Skeletal muscle tissue (tissue), 4 donors: ENCODE measurements around the gene SYNE1. TPM values are rescaled to one million over a fixed set of nuclear protein-coding genes. Genes with fewer than 3 reads are reported as not detected.

ENCODE experiments used
- H3K27ac ChIP-seq: one replicate; pipeline ENCODE4 v1.7.0; 2013; ENCODE audit warnings: mild to moderate bottlenecking, low read depth, low read length, inconsistent platforms
- H3K27me3 ChIP-seq, 3 donors: one replicate each; pipeline ENCODE4 v1.7.0; 2013; ENCODE audit warnings: low read length in 3 of 3; ENCODE audit not compliant: control insufficient read depth in 3 of 3, insufficient read depth in 3 of 3
- H3K36me3 ChIP-seq, 3 donors: one replicate each; pipeline ENCODE4 v1.7.0; 2013; ENCODE audit warnings: low read length in 3 of 3; ENCODE audit not compliant: control insufficient read depth in 3 of 3, insufficient read depth in 3 of 3
- H3K4me1 ChIP-seq, 3 donors: one replicate each; pipeline ENCODE4 v1.7.0; 2013; ENCODE audit warnings: low read length in 3 of 3, mild to moderate bottlenecking in 3 of 3; ENCODE audit not compliant: control insufficient read depth in 3 of 3, insufficient read depth in 3 of 3
- H3K4me3 ChIP-seq, 3 donors: one replicate each; pipeline ENCODE4 v1.7.0; 2013; ENCODE audit warnings: low read length in 3 of 3
- H3K9ac ChIP-seq, 3 donors: one replicate each; pipeline ENCODE4 v1.7.0; 2013; ENCODE audit warnings: low read length in 3 of 3, mild to moderate bottlenecking in 3 of 3, moderate library complexity in 2 of 3, low read depth in 1 of 3
- H3K9me3 ChIP-seq, 3 donors: one replicate each; pipeline ENCODE4 v1.7.0; 2013; ENCODE audit warnings: low read length in 3 of 3; ENCODE audit not compliant: control insufficient read depth in 3 of 3
- total RNA-seq: library from RNA; depleted of rRNA; stranded (reverse); fragments of >200 nt; gene quantifications from one replicate; pipeline ENCODE4 v1.2.3, GENCODE V29; 2014
- donor health status: Osteomylitis.

Gene SYNE1
- total RNA-seq, 1 donor from 2014 or later: 195 TPM

- Histone ChIP-seq H3K4me3 (no peak overlapping the region), H3K36me3 (peaks cover 31 to 47% (median 45%) of the 10 kb centered on the region in 3 donors), H3K9ac (no peak overlapping the region), H3K27ac (no peak overlapping the region), H3K9me3 (no peaks in the 10 kb centered on the region), H3K4me1 (no peaks in the 10 kb centered on the region), H3K27me3 (no peaks in the 10 kb centered on the region)
Observed at GRCh38 chr6:152206072-152206818, 430.9 kb downstream of the SYNE1 start.

GRCh38 chr6:152204591-152204990 lies 432.6 kb downstream of the SYNE1 start:
- Histone ChIP-seq H3K36me3 (peaks cover 37 to 45% (median 44%) of the 10 kb centered on the region in 3 donors), H3K4me3 (no peak overlapping the region), H3K9me3 (no peaks in the 10 kb centered on the region), H3K4me1 (no peaks in the 10 kb centered on the region), H3K27me3 (no peaks in the 10 kb centered on the region), H3K27ac (no peak overlapping the region), H3K9ac (no peak overlapping the region)

DNA sequence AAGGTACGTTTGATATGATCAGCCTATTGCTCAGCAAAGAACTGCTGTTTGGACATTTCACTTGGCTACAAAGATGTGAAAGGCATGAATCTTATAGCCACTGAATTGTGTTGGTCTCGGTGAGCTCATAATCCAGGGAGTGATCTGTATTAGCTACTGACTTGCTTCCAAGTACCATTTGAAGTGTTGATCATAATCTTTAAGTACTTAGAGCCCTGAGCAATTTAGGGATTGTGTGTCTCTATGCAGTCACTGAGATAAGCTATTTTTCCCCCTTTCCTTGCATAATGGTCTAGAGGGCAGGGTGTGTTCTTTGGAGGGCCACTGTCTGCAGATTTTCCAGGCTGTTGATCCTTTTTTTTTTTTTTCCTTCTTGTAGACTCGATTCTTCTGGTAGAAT lies 436.0 kb downstream of the SYNE1 start:
- Histone ChIP-seq H3K36me3 (peaks cover 28 to 43% (median 38%) of the 10 kb centered on the region in 3 donors), H3K4me1 (no peaks in the 10 kb centered on the region), H3K9ac (no peak overlapping the region), H3K9me3 (no peaks in the 10 kb centered on the region), H3K27me3 (no peaks in the 10 kb centered on the region), H3K4me3 (no peak overlapping the region), H3K27ac (no peak overlapping the region)

DNA sequence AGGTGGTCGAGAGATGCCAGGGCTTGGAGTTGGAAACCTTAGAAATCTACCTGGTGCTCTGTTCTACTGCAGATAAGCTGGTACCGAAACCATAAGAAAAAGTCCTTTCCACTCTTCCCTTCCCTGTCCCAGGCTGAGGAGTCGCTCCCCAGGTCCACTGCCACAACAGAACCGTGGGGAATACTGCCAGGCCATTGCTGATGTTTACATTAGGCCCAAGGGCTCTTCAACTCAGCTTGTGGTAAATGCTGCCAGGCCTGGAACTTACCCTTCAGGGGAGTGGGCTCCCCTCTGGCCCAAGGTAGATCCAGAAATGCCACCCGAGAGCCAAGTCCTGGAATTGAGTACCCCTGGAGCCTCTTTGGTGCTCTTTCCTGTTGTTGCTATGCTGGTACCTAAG lies 441.3 kb downstream of the SYNE1 start:
- H3K9me3 ChIP-seq: no peaks in the 10 kb centered on the region
- no peaks in the 10 kb centered on the region for H3K4me1 ChIP-seq
- no peak overlapping the region for H3K4me3 ChIP-seq
- H3K9ac ChIP-seq: no peak overlapping the region
- peaks cover 17 to 31% (median 20%) of the 10 kb centered on the region in 3 donors for H3K36me3 ChIP-seq
- H3K27me3 ChIP-seq: no peaks in the 10 kb centered on the region
- H3K27ac ChIP-seq: no peak overlapping the region

GRCh38 chr6:152189736-152190135 lies 447.4 kb downstream of the SYNE1 start:
- Histone ChIP-seq H3K27ac (no peak overlapping the region), H3K36me3 (peaks cover 7 to 13% (median 8%) of the 10 kb centered on the region in 3 donors), H3K4me1 (no peaks in the 10 kb centered on the region), H3K9ac (no peak overlapping the region), H3K27me3 (no peaks in the 10 kb centered on the region), H3K9me3 (no peaks in the 10 kb centered on the region), H3K4me3 (no peak overlapping the region)

DNA sequence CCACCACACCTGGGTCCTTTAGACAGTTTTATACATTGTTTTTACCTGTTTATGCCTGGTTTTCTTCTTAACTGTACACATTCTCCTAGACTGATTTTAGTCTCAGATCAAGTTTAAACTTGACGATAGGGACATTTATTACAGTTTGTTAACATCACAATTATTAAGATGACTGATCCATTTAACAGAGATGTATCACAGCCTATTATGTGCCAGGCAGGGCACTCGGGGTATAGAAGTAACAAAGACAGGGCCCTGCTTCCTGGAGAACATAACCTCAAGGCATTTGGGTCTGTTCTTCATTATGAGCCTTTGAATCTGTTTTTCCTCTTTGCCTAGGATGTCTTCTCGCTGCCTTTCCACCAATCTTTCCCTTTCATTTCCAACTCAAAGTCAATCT lies 449.2 kb downstream of the SYNE1 start:
- Histone ChIP-seq H3K36me3 (peaks cover 7 to 13% (median 8%) of the 10 kb centered on the region in 3 donors), H3K4me1 (no peaks in the 10 kb centered on the region), H3K4me3 (no peak overlapping the region), H3K9ac (no peak overlapping the region), H3K27me3 (no peaks in the 10 kb centered on the region), H3K27ac (no peak overlapping the region), H3K9me3 (no peaks in the 10 kb centered on the region)

- H3K4me3 ChIP-seq: no peak overlapping the region
Observed at GRCh38 chr6:152186840-152187239, 450.3 kb downstream of the SYNE1 start.

DNA sequence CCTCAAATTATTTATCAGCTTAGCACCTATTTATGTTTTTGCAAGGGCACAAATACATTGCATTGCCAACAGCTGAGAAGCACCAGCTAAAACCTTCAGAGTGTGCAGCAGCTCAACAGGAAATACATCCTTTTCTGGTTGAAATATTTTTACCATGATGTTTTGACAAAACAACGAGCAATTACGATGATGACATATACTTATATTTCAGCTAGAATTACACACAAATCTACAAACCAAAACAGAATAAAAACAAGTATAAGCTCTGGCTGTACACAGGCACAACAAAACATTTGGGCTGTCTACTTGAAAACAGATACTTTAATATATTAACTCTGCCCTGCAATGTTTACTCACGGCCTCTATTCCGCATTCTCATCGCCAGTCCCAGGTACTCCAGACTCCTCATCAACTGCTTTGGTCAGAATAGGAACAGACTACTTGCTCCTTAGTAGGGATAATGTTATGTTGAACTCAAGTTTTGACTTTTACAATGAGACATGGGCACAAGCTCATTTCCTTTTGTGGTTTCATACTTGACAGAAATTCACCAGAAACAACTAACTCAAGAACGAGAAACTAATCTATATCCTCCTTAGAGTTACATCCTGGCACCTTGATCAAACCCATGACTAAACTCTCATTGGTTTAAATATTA lies 452.1 kb downstream of the SYNE1 start:
- Histone ChIP-seq H3K9me3 (no peaks in the 10 kb centered on the region), H3K4me3 (no peak overlapping the region), H3K36me3 (peaks cover 7 to 16% (median 8%) of the 10 kb centered on the region in 3 donors), H3K9ac (no peak overlapping the region), H3K27me3 (no peaks in the 10 kb centered on the region), H3K4me1 (no peaks in the 10 kb centered on the region), H3K27ac (no peak overlapping the region)

More at GRCh38 chr6:152186840-152187239, 450.3 kb downstream of the SYNE1 start:
- H3K9ac ChIP-seq: no peak overlapping the region
- no peaks in the 10 kb centered on the region for H3K9me3 ChIP-seq
- H3K36me3 ChIP-seq: peaks cover 7 to 13% (median 8%) of the 10 kb centered on the region in 3 donors
- H3K27ac ChIP-seq: no peak overlapping the region
- H3K4me1 ChIP-seq: no peaks in the 10 kb centered on the region
- no peaks in the 10 kb centered on the region for H3K27me3 ChIP-seq

DNA sequence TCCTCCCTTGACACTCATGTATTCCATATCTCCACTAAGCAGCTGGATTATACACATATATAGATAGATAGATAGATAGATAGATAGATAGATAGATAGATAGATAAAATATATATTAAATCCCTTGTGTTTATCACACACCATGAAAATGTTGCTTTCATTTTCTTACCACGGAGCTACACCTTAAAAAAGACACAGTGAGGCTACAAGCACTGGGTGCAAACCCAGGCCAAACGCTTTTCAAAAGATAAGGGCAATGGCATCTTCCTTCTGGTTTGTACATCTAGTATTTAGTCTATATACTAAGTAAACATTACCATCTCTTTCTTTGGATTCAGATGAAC lies 452.6 kb downstream of the SYNE1 start:
- Histone ChIP-seq H3K4me3 (no peak overlapping the region), H3K27me3 (no peaks in the 10 kb centered on the region), H3K9ac (peak overlapping the region in 1 of 3 donors; percentile 41), H3K9me3 (no peaks in the 10 kb centered on the region), H3K36me3 (peaks cover 5 to 18% (median 7%) of the 10 kb centered on the region in 3 donors), H3K4me1 (no peaks in the 10 kb centered on the region), H3K27ac (no peak overlapping the region)

DNA sequence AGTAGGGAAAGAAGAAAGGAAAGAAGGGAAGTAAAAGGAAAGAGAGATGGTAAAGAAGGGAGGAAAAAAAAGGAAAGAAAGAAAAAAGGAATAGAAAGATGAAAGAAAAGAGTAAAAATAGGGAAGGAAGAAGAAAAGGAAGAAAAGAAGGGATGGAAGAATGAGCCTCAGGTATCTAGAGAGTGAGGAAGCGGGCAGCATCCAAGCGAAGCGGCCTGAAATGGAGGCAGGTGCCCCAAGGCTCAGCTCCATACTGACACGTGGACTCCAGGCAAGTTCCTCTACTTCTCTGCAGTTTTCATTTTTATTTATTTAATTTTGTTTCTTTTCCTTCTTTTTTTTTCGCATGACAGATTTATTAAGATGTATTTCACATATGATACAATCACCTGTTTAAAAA lies 456.6 kb downstream of the SYNE1 start:
- no peaks in the 10 kb centered on the region for H3K27me3 ChIP-seq

More for the DNA sequence above, 456.6 kb downstream of the SYNE1 start:
- H3K9me3 ChIP-seq: no peaks in the 10 kb centered on the region
- peaks cover 5 to 9% (median 5%) of the 10 kb centered on the region in 3 donors for H3K4me1 ChIP-seq
- H3K36me3 ChIP-seq: peaks cover 0 to 5% (median 4%) of the 10 kb centered on the region in 3 donors
- H3K27ac ChIP-seq: no peak overlapping the region
- H3K4me3 ChIP-seq: no peak overlapping the region
- H3K9ac ChIP-seq: no peak overlapping the region
